ENCODE measurements around the gene MMP24OS. TPM values are rescaled to one million over a fixed set of nuclear protein-coding genes. Genes with fewer than 3 reads are reported as not detected.

Gene MMP24OS
- total and polyA plus RNA-seq, 3 donors from 2014 or later, result 16.4 to 45.9 (median 35.1) TPM

DNA sequence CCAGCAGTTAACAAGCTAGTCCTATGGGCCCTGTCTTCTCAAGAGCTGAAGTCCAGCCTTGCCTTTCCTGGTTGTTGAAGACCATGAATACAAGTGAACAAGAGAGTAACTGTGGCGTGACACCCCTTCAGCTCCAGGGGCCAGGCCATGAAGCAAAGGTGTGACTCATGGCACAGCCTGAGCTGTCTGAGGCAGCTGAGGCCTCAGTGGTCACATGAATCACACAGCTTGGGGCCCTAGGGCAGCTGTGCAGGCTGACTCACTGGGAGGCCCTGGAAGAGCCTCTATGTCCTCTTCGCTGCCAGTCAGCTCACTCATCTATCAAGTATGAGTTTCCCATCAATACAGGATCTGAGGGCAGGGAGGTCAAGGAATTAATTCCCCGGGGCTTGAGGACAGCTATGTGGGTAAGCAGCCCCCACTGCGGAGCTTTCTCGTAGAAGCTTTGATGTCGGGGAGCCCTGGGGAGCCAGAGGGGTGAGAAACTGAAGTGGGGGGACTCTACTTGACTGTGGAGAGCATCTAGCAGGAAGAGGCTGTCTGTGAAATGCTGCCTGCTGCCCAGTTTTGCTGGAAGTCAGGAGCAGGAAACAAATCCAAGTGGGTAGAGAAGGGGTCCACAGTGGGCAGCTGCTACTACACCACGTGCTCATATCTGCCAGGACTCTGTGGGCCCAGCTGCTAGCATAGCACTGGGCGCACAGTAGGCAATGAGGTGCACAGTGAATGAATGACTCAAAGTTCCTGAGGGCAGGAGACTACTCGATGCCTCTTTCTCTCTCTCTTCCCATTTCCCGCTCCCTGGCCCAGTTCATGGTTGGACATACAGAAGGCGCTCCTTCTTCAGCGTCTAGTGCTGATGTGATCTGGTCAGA is 28.0 kb upstream of the MMP24OS start:
- intact Hi-C loops (cut with DNase I; ENCODE audit: low total_unique reads), result loop anchor here (5.0 kb wide), 1 partner anchor 131 kb away; the partner anchor contains the start of gene GDF5
- H3K4me1 ChIP-seq, result peaks cover 21% of the 10 kb centered on the region
- 92 to 93% methylated on average over 7 to 12 of the region's 12 CpGs for WGBS, 2 donors
- TF ChIP-seq POLR2A (IDR thresholded peaks at IDR 0.05), result no peak
- TF ChIP-seq, protein P1, sequence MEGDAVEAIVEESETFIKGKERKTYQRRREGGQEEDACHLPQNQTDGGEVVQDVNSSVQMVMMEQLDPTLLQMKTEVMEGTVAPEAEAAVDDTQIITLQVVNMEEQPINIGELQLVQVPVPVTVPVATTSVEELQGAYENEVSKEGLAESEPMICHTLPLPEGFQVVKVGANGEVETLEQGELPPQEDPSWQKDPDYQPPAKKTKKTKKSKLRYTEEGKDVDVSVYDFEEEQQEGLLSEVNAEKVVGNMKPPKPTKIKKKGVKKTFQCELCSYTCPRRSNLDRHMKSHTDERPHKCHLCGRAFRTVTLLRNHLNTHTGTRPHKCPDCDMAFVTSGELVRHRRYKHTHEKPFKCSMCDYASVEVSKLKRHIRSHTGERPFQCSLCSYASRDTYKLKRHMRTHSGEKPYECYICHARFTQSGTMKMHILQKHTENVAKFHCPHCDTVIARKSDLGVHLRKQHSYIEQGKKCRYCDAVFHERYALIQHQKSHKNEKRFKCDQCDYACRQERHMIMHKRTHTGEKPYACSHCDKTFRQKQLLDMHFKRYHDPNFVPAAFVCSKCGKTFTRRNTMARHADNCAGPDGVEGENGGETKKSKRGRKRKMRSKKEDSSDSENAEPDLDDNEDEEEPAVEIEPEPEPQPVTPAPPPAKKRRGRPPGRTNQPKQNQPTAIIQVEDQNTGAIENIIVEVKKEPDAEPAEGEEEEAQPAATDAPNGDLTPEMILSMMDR (IDR thresholded peaks at IDR 0.05), result no peak
- H3K27ac ChIP-seq, result no peak overlapping the region
- no peaks in the 10 kb centered on the region for H3K27me3 ChIP-seq
- no peak for DNase-seq
- no peaks in the 10 kb centered on the region for H3K36me3 ChIP-seq (ENCODE audit: low read depth, missing control alignments)
- H3K4me3 ChIP-seq, result no peak overlapping the region
- no peaks in the 10 kb centered on the region for H3K9me3 ChIP-seq

DNA sequence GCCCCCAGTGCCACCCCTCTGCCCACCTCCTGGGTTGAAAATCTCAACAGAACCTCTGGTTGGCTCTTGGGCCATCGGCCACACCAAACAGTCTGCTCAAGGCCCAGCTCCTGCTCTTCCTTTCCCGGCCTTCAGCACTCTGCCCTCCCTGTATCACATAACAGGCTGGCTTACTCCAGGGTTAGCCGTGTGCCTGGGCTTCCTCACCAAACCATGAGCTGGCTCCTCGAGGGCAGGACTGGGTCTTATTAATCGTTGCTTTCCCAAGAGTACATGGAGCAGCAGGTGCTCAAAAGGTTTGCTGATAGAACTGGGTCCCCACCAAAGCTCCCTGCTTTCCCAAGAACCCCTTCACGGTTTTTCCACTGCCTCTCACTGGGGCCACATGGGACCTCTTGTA is 27.0 kb upstream of the MMP24OS start:
- 88 to 89% methylated on average over 6 of the region's 6 CpGs for WGBS, 2 donors
- no peak overlapping the region for H3K27ac ChIP-seq

DNA sequence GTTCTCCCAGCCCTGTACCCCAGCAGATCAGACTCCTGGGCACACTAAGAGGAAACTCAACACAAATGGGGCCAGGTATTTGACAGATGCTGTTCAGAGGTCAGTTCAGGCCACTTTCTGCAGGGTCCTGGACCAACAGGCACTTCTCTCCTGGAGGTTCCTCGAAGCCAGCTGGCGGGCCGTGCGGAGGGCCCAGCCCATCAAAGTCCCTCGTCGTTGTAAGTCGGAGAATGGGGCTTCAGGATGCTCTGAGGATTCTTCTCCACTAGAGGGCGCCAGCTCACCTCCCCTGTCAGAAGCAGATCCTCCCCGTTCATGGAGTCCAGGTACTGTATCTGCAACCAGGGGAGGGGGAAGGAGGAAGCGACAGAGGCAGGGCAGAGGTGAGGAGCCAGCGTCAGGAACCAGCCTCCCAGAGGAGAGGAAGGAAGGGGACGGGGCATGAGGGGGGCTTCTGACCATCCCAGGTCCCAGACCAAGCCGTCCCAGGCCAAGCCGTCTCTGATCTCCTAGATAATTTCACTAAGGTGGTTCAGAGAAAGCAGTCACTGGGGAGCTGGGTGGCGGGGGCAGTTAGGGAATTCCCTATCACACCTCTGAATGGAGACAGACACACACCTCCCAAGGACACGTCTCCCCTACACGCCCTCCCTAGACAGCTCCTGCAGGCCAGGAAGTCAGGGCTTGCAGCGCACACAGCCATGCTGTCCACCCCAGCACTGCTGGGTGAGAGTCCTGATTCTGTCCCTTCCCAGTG is 26.0 kb upstream of the MMP24OS start:
- DNase-seq, result peak; percentile 94
- TF ChIP-seq, protein P1 (IDR thresholded peaks at IDR 0.05), result peak; percentile 86 to 89 (median 89)
- no peak for TF ChIP-seq POLR2A (IDR thresholded peaks at IDR 0.05)
- Histone ChIP-seq H3K36me3 (ENCODE audit: low read depth, missing control alignments) (no peaks in the 10 kb centered on the region), H3K27me3 (no peaks in the 10 kb centered on the region), H3K27ac (no peak overlapping the region), H3K9me3 (no peaks in the 10 kb centered on the region), H3K4me3 (no peak overlapping the region), H3K4me1 (peaks cover 21% of the 10 kb centered on the region)
- WGBS, 2 donors, result 8 to 26% methylated on average over 10 to 18 of the region's 18 CpGs
- intact Hi-C loops (cut with DNase I; ENCODE audit: low total_unique reads), result no loop called here

More for the DNA sequence above, 27.0 kb upstream of the MMP24OS start:
- no peak overlapping the region for H3K4me3 ChIP-seq
- intact Hi-C loops (cut with DNase I; ENCODE audit: low total_unique reads), result loop anchor here (5.0 kb wide), 1 partner anchor 132 kb away; the partner anchor contains the start of gene GDF5
- no peaks in the 10 kb centered on the region for H3K27me3 ChIP-seq
- H3K4me1 ChIP-seq, result peaks cover 21% of the 10 kb centered on the region
- TF ChIP-seq, protein P1 (IDR thresholded peaks at IDR 0.05), result no peak
- no peak for TF ChIP-seq POLR2A (IDR thresholded peaks at IDR 0.05)
- no peaks in the 10 kb centered on the region for H3K36me3 ChIP-seq (ENCODE audit: low read depth, missing control alignments)
- no peaks in the 10 kb centered on the region for H3K9me3 ChIP-seq
- DNase-seq, result no peak

DNA sequence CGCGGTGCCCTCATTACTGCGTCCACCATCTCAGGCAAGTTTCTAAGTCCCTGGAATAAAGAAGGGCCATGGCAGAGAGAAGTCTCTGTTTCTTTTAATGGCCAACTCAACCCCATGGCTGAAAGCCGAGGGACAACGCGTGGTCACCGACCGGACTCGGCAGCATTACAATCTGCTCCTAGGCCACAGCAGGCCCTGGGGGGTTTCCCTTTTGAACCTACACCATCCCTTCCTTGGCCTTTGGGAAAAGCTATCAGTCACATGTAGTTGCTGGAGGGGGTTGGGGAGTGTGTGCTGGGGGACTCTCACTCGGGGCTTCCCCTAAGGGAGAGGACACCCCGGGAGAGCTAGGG is 25.4 kb upstream of the MMP24OS start:
- Histone ChIP-seq H3K27me3 (no peaks in the 10 kb centered on the region), H3K9me3 (no peaks in the 10 kb centered on the region), H3K36me3 (ENCODE audit: low read depth, missing control alignments) (no peaks in the 10 kb centered on the region), H3K4me3 (no peak overlapping the region), H3K4me1 (peaks cover 20% of the 10 kb centered on the region), H3K27ac (no peak overlapping the region)
- TF ChIP-seq, protein P1 (IDR thresholded peaks at IDR 0.05), result no peak
- TF ChIP-seq POLR2A (IDR thresholded peaks at IDR 0.05), result no peak
- DNase-seq, result no peak
- 51 to 56% methylated on average over 10 to 11 of the region's 11 CpGs for WGBS, 2 donors
- intact Hi-C loops (cut with DNase I; ENCODE audit: low total_unique reads), result no loop called here
